HG03108 (cell line): Measurements from ENCODE around the gene ITSN2.

Experiments used
- ATAC-seq: cut with Tn5 transposase; IDR thresholded peaks from one replicate; pipeline ENCODE4 v1.9.1; 2021; ENCODE audit warnings: moderate library complexity; ENCODE audit not compliant: unreplicated experiment

Gene ITSN2

DNA sequence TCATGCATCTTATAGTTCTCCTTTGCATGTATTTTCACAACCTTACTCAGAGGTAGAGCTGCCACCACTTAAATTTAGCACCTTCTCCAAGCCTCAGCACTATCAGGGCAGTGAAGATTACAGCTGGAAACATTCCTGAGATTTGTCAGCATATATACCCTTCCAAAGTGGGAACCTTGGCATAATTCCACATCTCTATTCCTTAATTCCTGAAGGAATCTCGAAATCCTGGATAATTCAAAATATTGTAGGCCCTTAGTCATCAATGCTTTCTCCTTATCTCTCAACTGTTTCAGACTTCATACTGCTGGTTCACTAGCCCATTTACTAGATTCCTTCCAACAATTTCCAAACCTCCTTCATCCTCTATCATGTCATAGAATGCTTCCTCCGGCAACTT, 87.4 kb downstream of the ITSN2 start:
- no peak for ATAC-seq

DNA sequence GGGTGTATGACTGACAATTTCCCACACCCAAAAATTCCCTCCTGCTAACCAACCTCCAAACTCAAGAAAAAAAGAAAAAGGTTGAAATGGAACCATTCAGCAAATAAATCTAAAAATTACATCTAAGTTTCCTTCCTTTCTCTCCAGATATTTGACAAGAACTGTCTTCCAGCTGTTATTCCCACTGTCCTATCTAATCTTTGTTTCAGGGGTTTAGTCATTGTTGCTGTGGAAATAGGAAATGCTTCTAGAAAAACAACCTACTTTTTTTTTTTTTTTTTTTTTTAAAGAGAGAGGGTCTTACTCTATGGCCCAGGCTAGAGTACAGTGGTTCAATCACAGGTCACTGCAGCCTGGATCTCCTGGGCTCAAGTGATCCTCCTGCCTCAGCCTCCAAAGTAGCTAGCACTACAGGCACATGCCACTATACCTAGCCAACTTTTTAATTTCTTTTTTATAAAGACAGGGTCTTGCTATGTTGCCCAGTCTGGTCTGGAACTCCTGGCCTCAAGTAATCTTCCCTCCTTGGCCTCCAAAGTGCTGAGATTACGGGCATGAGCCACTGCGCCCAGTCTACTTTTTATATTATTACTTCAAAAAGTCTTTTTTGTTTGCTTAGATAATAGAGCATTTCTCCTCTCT, 88.1 kb downstream of the ITSN2 start:
- ATAC-seq: no peak

DNA sequence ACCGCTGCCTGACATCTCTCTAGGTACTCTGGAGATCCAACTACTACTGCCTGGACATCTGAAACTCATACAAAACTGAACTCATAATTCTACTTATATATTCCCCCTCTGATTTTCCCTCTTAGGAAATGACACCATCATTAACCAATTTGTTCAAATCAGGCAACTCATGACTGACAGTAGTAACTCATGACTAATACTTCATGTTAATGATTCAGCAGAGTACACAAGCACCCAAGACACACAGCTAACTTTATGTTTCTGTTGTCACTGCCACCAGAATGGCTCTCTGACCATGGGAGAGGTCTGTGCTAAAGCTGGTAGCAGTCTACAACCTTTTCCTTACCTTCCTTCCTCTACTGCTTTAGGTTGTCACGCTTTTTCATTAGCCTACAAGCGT, 91.1 kb downstream of the ITSN2 start:
- ATAC-seq: no peak

DNA sequence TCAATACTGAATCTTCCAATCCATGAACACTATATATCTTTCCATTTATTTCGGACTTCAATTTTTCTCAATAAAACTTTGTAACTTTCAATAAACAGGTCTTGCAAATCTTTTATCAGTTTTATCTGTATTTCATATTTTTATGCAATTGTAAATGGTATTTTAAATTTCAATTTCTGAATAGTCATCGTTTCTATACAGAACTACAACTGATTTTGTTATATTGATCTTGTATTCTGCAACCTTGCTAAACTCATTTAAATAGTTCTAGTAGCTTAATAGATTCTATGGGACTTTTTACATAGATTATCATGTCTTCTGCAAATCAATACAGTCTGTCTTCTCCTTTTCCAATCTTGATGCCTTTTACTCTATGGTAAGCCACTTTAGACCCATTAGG, 95.1 kb downstream of the ITSN2 start:
- no peak for ATAC-seq

DNA sequence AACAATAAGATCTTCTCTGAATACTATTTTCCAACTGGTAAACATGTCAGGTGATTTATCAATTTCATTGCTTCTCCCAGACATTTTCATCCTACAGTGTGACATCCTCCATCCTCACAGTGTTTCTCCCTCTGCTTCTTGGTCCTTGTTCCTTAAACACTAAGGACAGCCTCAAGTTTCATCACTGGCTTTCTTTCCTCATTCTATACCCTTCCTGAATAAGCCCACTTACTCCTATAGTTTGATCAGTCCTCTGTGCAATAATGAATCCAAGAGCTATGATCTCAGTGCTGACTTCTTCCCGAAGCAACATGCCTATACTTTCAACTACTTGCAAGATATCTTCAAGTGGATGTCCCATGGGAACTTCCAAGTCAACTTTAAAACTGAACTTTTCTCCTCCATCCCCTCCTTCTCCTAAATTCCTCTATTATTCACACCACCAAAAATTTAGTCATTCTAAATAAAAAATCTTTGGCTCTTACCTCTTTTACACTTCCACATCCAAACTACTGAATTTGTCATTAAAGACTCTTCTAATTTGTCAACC, 97.8 kb downstream of the ITSN2 start:
- ATAC-seq: no peak

DNA sequence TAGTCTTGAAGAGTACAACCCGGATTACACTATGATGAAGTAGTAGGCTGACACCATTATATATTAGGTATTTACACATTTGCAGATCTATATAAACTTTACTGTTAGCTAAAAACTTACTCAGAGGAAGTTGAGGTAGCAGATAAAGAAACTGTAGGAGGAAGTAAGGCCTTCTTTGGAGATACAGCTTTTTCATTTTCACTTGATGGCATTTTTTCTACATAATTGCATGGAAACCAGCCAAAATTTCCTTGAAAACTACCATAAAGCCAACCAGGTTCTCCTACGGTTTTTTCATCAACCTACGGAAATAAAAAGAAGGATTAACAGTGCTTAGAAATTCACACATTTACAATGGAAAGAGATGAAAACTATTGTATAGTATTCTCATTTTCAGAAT, 98.9 kb downstream of the ITSN2 start:
- ATAC-seq: no peak

DNA sequence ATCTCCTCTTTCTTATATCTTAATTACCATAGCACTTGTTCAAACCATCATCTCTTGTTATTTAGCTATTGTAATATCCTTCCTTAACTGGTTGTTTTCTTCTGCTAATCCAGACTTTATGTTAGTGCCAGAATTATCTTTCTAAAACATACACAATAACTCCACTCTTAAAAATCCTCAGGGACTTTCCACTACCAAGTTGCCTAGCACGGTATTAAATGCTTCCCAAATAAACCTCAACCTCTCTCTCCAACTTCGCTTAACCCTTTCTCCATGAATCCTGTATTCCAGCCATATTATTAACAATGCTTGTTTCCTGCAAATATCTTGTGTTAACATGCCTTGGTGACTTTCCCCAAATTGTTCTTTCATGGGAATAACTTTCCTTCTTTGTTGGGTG, 101.0 kb downstream of the ITSN2 start:
- ATAC-seq: no peak

DNA sequence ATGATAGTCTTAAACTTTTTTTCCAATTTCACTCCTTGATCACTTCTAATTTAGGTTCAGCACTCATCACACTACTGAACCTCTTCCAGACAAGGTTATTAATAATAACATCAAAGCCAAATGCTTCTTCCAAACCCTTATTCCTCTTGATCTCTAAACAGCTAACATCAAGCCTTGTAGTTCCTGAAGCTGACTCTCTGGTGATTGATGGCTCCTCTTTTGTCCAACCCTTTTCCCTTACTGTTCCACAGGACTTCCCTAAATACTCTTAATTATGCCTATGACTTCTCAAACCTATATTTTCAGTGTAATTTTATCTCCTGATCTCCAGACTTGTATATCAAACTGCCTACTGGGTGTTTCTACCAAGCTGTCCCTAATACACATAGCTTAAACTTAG, 101.6 kb downstream of the ITSN2 start:
- no peak for ATAC-seq

DNA sequence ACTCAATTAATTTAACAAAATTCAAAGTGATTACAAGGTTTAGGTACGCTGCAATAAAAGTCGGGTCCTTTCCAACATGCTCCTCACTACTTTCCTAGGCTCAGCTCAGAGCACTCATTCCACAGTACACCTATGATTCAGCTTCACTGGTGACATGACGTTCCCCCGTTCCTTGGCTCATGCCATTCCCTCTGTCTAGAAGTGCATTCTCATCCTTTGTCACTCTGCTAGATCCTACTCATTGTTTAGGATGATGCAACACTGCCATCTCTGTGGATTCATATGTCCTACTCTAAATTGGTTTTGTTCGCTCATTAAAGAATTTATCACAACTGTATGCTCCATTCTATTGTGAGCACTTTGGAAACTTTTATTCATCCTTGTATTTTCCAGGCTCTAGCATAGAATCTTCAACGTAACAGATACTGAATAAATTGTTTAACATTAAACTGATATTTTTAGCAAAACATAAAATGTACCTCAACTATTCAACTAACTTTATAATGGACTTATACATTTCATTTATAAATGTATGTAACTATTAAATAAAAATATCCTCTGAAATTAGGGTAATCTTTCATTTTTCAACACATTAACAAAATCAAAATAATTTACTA, 106.9 kb downstream of the ITSN2 start:
- no peak for ATAC-seq

DNA sequence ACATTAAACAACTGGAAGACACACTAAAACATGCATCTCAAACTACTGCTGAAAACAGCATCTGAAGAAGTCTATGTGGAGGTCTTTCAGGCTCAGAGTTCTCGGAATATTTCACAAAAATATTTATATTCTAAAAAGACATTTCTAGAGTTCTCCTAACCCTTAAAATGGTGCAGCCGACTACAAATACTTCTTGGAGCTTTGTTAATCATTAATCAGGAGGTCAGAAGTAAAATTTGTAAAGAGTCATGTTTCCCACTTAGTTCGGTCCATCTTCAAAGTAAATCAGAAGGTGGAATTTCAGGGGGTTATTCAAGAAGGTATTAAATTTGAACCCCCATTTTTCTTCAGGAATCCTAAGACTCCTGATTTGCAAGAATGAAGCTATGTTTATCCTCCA, 112.7 kb downstream of the ITSN2 start:
- no peak for ATAC-seq

DNA sequence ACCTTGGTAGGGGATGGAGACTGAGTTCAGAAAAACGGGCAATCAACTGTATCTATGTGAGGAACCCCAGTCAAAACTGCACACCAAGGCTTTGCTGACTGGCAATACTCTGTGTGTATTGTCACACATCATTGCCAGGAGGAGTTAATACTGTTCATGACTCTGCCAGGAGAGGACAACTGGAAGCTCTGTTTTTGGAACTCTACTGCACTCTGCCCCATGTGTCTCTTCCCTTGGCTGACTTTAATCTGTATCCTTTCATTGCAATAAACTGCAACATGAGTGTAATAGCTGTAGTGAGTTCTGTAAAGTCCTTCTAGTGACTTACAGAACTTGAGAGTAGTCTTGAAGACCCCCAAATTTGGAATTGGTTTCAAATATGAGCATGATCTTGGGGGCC, 113.2 kb downstream of the ITSN2 start:
- no peak for ATAC-seq

DNA sequence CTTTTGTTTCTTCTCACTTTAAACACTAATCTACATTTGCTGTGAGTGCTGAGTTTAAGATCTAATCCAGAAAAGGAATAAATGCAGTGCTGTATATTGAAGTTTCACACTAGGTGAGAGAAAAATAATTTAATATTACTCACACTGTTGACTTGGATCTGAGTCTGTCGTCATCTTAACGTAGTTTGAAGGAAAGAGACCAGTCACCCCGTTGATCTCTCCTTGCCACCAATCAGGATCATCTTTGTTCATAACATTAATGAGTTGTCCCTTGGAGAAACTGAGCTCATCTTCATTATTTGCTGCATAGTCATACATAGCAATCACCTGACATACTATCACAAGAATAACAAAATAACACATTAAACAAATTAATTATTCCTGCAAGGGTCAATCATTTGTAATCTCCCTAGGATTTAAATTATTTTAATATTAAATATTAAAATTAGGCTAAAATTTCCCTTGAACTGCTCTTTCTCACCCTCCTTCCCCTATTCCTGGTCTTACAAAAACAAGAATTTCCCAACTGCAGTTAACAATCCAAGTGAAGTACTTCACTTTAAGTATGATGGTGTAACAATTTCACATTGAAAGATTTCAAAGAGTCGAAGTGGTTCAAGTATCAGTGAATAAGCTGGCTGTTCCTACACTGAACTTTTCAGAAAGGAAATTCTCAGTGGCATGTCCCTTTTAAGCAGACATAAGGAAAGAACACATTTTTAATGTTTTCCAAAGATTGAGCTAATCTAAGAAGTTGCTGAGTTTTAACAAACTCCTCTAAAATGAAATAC, 114.2 kb downstream of the ITSN2 start:
- ATAC-seq: no peak

DNA sequence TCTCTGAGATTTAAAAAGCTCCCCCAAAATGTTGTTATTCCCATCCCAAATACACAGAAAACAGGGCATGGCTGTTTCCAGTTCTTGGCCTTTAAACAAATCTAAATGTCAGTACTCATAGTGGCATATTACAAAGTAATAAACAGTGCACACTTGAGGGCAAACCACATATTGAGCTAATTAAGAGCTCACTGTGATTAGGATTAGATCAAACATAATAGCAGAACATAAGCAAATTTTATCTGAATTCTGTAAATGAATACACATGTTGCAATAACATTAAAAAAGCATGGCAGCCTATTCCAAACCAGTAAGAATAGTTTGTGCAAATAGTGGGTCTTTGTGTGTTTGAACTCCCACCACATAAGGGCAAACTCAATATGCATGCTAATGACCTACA, 118.8 kb downstream of the ITSN2 start:
- ATAC-seq: no peak

DNA sequence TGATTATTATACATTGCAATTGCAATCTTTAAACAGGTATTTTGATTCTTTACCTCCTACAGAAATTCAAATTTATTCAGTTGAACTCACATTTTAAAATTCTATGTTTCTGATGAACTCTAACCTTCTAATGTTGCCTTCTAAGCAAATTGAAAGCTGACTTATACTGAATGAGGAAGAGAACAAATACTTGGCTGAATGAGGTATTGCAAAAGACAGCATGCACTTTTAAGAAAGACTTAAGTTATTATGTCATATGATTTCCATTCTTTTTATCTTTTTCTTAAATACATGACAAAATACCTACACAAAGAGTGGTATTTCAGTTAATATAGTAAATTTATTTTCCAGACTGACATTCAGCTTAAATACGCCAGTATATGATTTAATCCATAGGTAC, 120.8 kb downstream of the ITSN2 start:
- no peak for ATAC-seq

DNA sequence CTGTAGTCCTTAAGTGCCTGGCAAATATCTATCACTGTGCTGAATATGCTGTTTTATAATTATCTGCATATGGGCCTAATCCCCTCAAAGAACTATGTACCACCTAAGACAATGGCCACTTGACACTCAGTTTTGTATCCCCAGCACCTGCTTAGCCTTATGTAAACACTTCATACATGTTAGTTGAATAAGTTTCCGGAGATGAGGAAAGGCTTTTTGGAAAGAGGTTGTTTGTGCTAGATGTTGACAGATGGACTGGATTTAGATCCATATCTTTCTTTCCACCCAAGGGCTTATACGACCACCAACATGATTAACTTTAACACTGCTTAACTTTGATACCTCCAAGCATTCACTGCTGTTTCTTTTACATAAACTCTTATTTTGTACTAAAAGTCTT, 122.2 kb downstream of the ITSN2 start:
- no peak for ATAC-seq

DNA sequence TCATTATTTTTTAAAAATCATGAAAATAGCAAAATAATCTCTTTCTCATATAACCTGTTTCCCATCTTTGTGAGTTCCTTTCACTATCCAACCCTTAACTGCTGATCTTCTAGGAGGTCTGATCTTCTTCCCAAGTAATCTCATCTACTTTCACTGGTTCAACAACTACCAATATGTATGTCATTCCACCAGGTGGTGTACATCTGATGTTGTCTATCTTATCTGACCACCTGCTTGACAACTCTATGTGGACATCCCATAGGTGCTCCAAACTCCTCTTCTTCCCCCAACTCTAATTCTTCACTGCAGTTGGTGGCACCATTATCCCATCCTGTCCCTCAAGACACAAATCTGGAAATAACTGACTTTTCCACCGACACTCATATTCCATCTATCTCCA, 123.0 kb downstream of the ITSN2 start:
- ATAC-seq: no peak

DNA sequence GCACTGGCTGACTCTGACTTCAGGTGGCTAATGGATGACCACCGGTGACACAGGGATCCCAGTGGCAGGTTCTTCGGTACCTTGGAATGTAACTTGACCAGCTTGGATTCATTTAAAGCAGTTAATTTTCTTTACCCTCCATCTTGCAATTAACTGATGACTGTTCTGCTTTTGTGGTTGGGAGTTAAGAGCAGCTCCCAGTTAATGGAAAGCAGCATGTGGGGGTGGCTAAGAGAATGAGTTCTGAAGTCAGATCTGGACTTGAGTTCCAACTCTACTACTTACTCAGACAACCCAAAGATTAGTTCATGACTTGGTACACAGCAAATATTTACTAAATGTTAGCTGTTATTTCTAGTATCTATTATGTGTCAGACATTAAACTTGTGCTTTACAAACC, 127.0 kb downstream of the ITSN2 start:
- no peak for ATAC-seq

DNA sequence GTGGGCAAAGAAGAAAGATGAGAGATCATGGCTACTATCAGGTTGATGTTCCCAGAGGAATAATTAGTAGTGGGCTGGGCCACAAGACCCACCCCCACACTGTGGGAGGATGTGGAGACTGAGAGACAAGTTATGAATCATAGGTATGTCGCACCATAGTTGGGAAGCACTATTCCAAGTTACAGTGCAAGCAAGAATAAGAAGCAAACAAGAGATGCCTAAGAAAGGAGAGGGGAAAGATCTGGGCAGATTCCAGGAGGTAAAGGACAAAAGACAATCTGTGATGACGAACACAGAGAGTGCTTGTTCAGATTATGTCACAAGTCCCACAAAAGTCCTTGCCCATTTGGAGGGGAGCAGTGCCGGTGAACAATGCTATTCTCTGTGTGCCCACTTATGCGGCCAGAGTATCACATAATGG, 128.9 kb downstream of the ITSN2 start:
- no peak for ATAC-seq

DNA sequence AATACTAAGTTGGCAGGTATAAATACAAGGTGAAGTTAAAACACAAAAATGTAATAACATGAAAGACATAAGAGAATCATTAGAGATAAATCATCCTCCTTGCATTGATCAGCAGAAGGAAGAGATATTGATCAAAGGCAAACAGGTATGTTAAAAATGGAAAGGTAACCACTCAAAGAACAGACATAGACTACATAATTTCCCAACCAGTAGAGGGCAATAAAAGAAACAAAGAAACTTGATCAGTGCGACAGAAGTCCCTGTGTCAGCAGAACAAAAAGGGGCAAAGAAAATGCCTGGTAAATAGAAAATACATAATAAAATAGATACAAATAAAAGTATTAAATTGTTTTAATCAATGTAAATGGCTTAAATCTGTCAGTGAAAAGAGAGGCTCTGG, 131.9 kb downstream of the ITSN2 start:
- ATAC-seq: no peak

DNA sequence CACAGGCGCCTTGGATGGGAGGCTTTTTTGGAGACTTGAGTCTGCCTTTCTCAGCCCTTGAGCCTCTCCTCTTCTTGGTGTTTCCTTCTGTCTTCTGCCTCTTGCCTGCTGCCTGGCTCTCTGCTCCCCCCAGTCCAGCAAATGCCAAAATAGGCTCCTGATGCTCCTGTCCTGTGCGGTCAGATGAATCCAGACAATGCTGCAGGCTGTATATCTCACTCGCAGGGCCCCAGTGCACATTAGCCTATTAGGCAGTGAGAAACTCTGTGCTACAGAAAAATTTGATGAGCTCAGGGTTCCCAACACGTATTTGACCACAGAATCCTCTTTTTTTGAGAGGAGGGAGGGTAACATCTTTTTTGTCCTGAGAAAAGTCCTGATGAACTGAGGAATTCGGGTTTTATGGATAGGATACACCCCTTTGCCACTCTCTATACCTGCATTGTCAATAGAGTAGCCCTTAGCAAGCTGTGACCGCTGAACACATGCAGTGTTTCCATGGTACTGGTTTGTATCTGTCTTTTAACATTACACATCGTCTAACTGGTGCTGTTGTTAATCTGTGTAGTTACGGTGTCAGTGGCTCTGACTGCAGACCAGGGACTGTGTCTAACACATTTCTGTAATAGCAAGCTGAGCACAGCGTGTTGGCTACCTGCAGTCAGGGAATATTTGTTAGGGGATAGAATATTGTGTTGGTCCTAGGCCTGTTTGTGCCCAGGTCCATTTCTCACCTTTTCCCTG, 134.7 kb downstream of the ITSN2 start:
- ATAC-seq: no peak

DNA sequence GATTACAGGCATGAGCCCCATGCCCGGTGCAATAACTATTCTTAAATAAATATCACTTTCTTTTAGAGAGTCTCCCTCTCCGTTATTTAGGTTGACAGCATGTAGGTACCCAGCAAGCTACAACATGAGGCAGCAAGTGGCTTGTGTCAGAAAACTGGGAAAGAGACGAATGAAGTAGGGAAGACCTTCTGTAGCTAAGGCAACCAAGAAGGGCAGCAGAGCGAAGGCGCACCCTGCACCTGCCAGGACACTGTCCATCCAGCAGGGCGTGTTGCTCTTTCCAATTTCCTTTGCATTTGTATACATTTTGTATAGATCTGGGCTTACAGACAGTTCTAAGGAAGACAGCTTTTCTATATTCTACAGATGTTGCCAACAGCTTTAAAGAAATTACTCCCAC, 137.4 kb downstream of the ITSN2 start:
- ATAC-seq: no peak
